ENCODE results near the gene COL9A1. TPM values are rescaled to one million over a fixed set of nuclear protein-coding genes. Genes with fewer than 3 reads are reported as not detected.

The COL9A1 gene
- total RNA-seq, 1 experiment from 2014 or later: not detected

DNA sequence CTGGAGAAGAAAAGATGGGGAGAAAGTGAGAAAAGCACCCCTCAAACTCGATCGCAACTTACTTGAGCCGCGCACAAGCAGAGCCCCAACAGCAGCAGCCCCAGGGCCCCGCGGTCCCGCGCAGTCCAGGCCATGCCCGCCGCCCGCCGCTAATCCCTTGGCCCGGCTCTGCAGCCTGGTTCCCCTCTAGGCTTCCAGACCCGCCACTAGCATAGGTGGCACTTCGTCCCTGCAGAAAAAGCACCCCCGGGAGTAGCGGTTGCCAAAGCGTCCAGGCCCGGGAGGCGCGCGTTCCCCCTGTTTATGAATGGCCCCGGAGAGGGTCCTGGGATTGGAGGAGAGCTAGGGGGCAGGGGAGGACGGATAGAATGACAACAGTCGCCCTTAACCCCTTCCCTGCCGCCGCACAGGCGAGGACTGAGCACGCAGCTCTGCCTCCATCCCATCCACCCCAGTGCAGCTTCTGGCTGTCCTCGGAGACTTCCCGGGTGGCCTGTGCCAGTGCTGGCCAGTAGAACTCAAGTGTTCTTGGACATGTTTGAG, 19.9 kb downstream of the COL9A1 start:
- Histone ChIP-seq H3K4me3 (replicated peaks in 1 of 2; ENCODE audit: low read depth in 1 of 2, low read length in 2 of 2) (no peak overlapping the region), H2AFZ (ENCODE audit: low read depth, low read length, poor library complexity, severe bottlenecking) (no peak overlapping the region), H3K9me3 (ENCODE audit: control insufficient read depth in 1 of 2, insufficient read depth in 1 of 2, low read depth in 1 of 2, low read length in 2 of 2) (no peaks in the 10 kb centered on the region), H3K79me2 (ENCODE audit: insufficient read depth, low read length) (no peaks in the 10 kb centered on the region), H3K9me2 (ENCODE audit: insufficient read depth) (no peaks in the 10 kb centered on the region), H3K36me3 (ENCODE audit: control insufficient read depth in 1 of 2, insufficient read depth in 2 of 2, low read length in 2 of 2) (no peaks in the 10 kb centered on the region), H3K4me1 (ENCODE audit: control insufficient read depth in 1 of 2, insufficient read depth in 2 of 2, low read length in 2 of 2) (no peaks in the 10 kb centered on the region), H3K9ac (ENCODE audit: low read length) (no peak overlapping the region), H3K27ac (ENCODE audit: low read depth, low read length) (no peak overlapping the region), H3K27me3 (ENCODE audit: insufficient read depth, low read length) (peaks cover 48% of the 10 kb centered on the region), H4K20me1 (ENCODE audit: insufficient read depth) (no peaks in the 10 kb centered on the region), H3K4me2 (ENCODE audit: low read length) (no peak overlapping the region)
- no peak for TF ChIP-seq ZFX (IDR thresholded peaks at IDR 0.05)
- TF ChIP-seq MAX (IDR thresholded peaks at IDR 0.05): no peak
- TF ChIP-seq POLR2AphosphoS5 (IDR thresholded peaks at IDR 0.05; ENCODE audit: low read depth, low read length): no peak
- TF ChIP-seq, protein P1, sequence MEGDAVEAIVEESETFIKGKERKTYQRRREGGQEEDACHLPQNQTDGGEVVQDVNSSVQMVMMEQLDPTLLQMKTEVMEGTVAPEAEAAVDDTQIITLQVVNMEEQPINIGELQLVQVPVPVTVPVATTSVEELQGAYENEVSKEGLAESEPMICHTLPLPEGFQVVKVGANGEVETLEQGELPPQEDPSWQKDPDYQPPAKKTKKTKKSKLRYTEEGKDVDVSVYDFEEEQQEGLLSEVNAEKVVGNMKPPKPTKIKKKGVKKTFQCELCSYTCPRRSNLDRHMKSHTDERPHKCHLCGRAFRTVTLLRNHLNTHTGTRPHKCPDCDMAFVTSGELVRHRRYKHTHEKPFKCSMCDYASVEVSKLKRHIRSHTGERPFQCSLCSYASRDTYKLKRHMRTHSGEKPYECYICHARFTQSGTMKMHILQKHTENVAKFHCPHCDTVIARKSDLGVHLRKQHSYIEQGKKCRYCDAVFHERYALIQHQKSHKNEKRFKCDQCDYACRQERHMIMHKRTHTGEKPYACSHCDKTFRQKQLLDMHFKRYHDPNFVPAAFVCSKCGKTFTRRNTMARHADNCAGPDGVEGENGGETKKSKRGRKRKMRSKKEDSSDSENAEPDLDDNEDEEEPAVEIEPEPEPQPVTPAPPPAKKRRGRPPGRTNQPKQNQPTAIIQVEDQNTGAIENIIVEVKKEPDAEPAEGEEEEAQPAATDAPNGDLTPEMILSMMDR (IDR thresholded peaks at IDR 0.05 in 2 of 3, conservative IDR thresholded peaks at IDR 0.05 in 1 of 3; ENCODE audit: borderline replicate concordance in 1 of 3, insufficient read depth in 1 of 3, low read depth in 2 of 3, low read length in 2 of 3): no peak
- TF ChIP-seq TCF7L2 (IDR thresholded peaks at IDR 0.05; ENCODE audit: borderline replicate concordance, extremely low read depth, insufficient read depth, insufficient read length): no peak
- TF ChIP-seq CEBPB (IDR thresholded peaks at IDR 0.05; ENCODE audit: low read depth): no peak
- TF ChIP-seq ZBTB33 (IDR thresholded peaks at IDR 0.05; ENCODE audit: extremely low read depth, insufficient replicate concordance, low read length): no peak
- no peak for TF ChIP-seq SIN3A (IDR thresholded peaks at IDR 0.05; ENCODE audit: low read depth)
- TF ChIP-seq JUND (IDR thresholded peaks at IDR 0.05): no peak
- TF ChIP-seq, protein P2, sequence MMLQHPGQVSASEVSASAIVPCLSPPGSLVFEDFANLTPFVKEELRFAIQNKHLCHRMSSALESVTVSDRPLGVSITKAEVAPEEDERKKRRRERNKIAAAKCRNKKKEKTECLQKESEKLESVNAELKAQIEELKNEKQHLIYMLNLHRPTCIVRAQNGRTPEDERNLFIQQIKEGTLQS (IDR thresholded peaks at IDR 0.05): no peak
- TF ChIP-seq ZNF274 (IDR thresholded peaks at IDR 0.05; ENCODE audit: low read depth, low read length): no peak
- no peak for TF ChIP-seq SP1 (IDR thresholded peaks at IDR 0.05; ENCODE audit: low read depth)
- TF ChIP-seq POLR2A (IDR thresholded peaks at IDR 0.05; ENCODE audit: borderline replicate concordance, extremely low read depth, insufficient read depth, insufficient read length): no peak
- no peak for TF ChIP-seq SRF (IDR thresholded peaks at IDR 0.05; ENCODE audit: low read depth)
- TF ChIP-seq, protein P3, sequence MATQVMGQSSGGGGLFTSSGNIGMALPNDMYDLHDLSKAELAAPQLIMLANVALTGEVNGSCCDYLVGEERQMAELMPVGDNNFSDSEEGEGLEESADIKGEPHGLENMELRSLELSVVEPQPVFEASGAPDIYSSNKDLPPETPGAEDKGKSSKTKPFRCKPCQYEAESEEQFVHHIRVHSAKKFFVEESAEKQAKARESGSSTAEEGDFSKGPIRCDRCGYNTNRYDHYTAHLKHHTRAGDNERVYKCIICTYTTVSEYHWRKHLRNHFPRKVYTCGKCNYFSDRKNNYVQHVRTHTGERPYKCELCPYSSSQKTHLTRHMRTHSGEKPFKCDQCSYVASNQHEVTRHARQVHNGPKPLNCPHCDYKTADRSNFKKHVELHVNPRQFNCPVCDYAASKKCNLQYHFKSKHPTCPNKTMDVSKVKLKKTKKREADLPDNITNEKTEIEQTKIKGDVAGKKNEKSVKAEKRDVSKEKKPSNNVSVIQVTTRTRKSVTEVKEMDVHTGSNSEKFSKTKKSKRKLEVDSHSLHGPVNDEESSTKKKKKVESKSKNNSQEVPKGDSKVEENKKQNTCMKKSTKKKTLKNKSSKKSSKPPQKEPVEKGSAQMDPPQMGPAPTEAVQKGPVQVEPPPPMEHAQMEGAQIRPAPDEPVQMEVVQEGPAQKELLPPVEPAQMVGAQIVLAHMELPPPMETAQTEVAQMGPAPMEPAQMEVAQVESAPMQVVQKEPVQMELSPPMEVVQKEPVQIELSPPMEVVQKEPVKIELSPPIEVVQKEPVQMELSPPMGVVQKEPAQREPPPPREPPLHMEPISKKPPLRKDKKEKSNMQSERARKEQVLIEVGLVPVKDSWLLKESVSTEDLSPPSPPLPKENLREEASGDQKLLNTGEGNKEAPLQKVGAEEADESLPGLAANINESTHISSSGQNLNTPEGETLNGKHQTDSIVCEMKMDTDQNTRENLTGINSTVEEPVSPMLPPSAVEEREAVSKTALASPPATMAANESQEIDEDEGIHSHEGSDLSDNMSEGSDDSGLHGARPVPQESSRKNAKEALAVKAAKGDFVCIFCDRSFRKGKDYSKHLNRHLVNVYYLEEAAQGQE (IDR thresholded peaks at IDR 0.05; ENCODE audit: low read depth): no peak
- no peak for TF ChIP-seq RAD21 (IDR thresholded peaks at IDR 0.05; ENCODE audit: low read depth)
- TF ChIP-seq EGR1 (IDR thresholded peaks at IDR 0.05; ENCODE audit: low read depth): no peak
- ATAC-seq: no peak
- intact Hi-C loops (cut with micrococcal nuclease): no loop called here
- DNase-seq (ENCODE audit: low read depth, low spot score): no peak
- RAD21 ChIA-PET (ENCODE audit: low non-redundant PET in 1 of 2, low total read pairs in 2 of 2, uncharacterized antibody in 2 of 2, unreplicated experiment in 2 of 2): interaction anchor here in 1 of 2 experiments (0.6 kb wide), 1 partner anchor 29 kb away, joined by 3 read pairs; no protein-coding TSS in a partner anchor
- POLR2A ChIA-PET: no interaction called here
- no TSS peak for BruUV-seq (replicated peaks)
- CTCF ChIA-PET: no interaction called here

Measured in HCT116 (cell line).